ENCODE measurements around the gene NGLY1.

Gene NGLY1

GRCh38 chr3:25708036-25708435, 75.2 kb downstream of the NGLY1 start:
- no peak for DNase-seq (ENCODE audit: low read depth in 3 of 3, low spot score in 1 of 3)

GRCh38 chr3:25707268-25707926, 75.8 kb downstream of the NGLY1 start:
- DNase-seq (ENCODE audit: low read depth in 3 of 3, low spot score in 1 of 3) = no peak

- no peak for DNase-seq (ENCODE audit: low read depth in 3 of 3, low spot score in 1 of 3)
Measured at GRCh38 chr3:25706213-25706612, 77.0 kb downstream of the NGLY1 start.

GRCh38 chr3:25697553-25697952, 85.7 kb downstream of the NGLY1 start:
- no peak for DNase-seq (ENCODE audit: low read depth in 3 of 3, low spot score in 1 of 3)

GRCh38 chr3:25695731-25696420, 87.4 kb downstream of the NGLY1 start:
- no peak for DNase-seq (ENCODE audit: low read depth in 3 of 3, low spot score in 1 of 3)

GRCh38 chr3:25693238-25693637, 90.0 kb downstream of the NGLY1 start:
- no peak for DNase-seq (ENCODE audit: low read depth in 3 of 3, low spot score in 1 of 3)

- no peak for DNase-seq (ENCODE audit: low read depth in 3 of 3, low spot score in 1 of 3)
Measured at GRCh38 chr3:25692341-25692740, 90.9 kb downstream of the NGLY1 start.

GRCh38 chr3:25690768-25691533, 92.3 kb downstream of the NGLY1 start:
- no peak for DNase-seq (ENCODE audit: low read depth in 3 of 3, low spot score in 1 of 3)

- no peak for DNase-seq (ENCODE audit: low read depth in 3 of 3, low spot score in 1 of 3)
Measured at GRCh38 chr3:25689226-25689625, 94.0 kb downstream of the NGLY1 start.

GRCh38 chr3:25687742-25688141, 95.5 kb downstream of the NGLY1 start:
- no peak for DNase-seq (ENCODE audit: low read depth in 3 of 3, low spot score in 1 of 3)

- DNase-seq (ENCODE audit: low read depth in 3 of 3, low spot score in 1 of 3) = no peak
Measured at GRCh38 chr3:25686766-25687165, 96.5 kb downstream of the NGLY1 start.

GRCh38 chr3:25683882-25684281, 99.4 kb downstream of the NGLY1 start:
- DNase-seq (ENCODE audit: low read depth in 3 of 3, low spot score in 1 of 3) = no peak

- no peak for DNase-seq (ENCODE audit: low read depth in 3 of 3, low spot score in 1 of 3)
Measured at GRCh38 chr3:25683410-25683809, 99.8 kb downstream of the NGLY1 start.

- no peak for DNase-seq (ENCODE audit: low read depth in 3 of 3, low spot score in 1 of 3)
Measured at GRCh38 chr3:25679642-25680302, 103.5 kb downstream of the NGLY1 start.

GRCh38 chr3:25679166-25679565, 104.1 kb downstream of the NGLY1 start:
- no peak for DNase-seq (ENCODE audit: low read depth in 3 of 3, low spot score in 1 of 3)

- DNase-seq (ENCODE audit: low read depth in 3 of 3, low spot score in 1 of 3) = no peak
Measured at GRCh38 chr3:25678581-25678980, 104.7 kb downstream of the NGLY1 start.

- DNase-seq (ENCODE audit: low read depth in 3 of 3, low spot score in 1 of 3) = no peak
Measured at GRCh38 chr3:25677121-25677520, 106.1 kb downstream of the NGLY1 start.

GRCh38 chr3:25674670-25675069, 108.6 kb downstream of the NGLY1 start:
- no peak for DNase-seq (ENCODE audit: low read depth in 3 of 3, low spot score in 1 of 3)

- no peak for DNase-seq (ENCODE audit: low read depth in 3 of 3, low spot score in 1 of 3)
Measured at GRCh38 chr3:25673738-25674298, 109.4 kb downstream of the NGLY1 start.

Data from stimulated activated CD4-positive, alpha-beta T cell treated with anti-CD3 and anti-CD28 coated beads, TNF-alpha, amount 100 ng/mL, for 1 hour (primary cell).